Esophagus muscularis mucosa (tissue), 4 donors: Measurements from ENCODE around the gene CHAC1. TPM values are rescaled to one million over a fixed set of nuclear protein-coding genes. Genes with fewer than 3 reads are reported as not detected.

Experiments used
- DNase-seq: peaks from one replicate; pipeline ENCODE4 v3.0.0-alpha.2; 2017; ENCODE audit errors: extremely low spot score
- H3K27ac ChIP-seq, 4 donors: fragments of 200-600 bp; sonication (generic); replicated peaks in 1 of 4; 1 replicate in 3 of 4; 2 replicates in 1 of 4; pipeline ENCODE4 v1.5.1; 2016 to 2019; ENCODE audit warnings: mild to moderate bottlenecking in 1 of 4
- H3K27me3 ChIP-seq, 4 donors: fragments of 200-600 bp; sonication (generic); one replicate each; pipeline versions ENCODE4 v1.5.1 to v1.6.0; 2016 to 2019
- H3K36me3 ChIP-seq, 4 donors: fragments of 200-600 bp; sonication (generic); one replicate each; pipeline ENCODE4 v1.5.1; 2016 to 2019
- H3K4me1 ChIP-seq, 4 donors: fragments of 200-600 bp; sonication (generic); one replicate each; pipeline ENCODE4 v1.5.1; 2016 to 2019
- H3K4me3 ChIP-seq, 4 donors: fragments of 200-600 bp; sonication (generic); 1 replicate in 2 of 4; 2 replicates in 2 of 4; pipeline ENCODE4 v1.5.1; 2016 to 2019; ENCODE audit warnings: mild to moderate bottlenecking in 4 of 4, moderate library complexity in 1 of 4
- H3K9me3 ChIP-seq, 4 donors: fragments of 200-600 bp; sonication (generic); 1 replicate in 3 of 4; 2 replicates in 1 of 4; pipeline ENCODE4 v1.5.1; 2016 to 2019
- CTCF ChIP-seq, 3 experiments: fragments of 200-600 bp in 2 of 3; fragments of 450-650 bp in 1 of 3; sonication (generic) in 2 of 3; IDR thresholded peaks; one replicate each; pipeline ENCODE4 v1.5.1; 2017 to 2019; ENCODE audit warnings: antibody characterized with exemption in 3 of 3, mild to moderate bottlenecking in 2 of 3, moderate library complexity in 1 of 3
- EP300 ChIP-seq: sonication (generic); formaldehyde crosslinking; IDR thresholded peaks from one replicate; pipeline ENCODE4 v1.6.1; 2017; ENCODE audit warnings: antibody characterized with exemption
- POLR2A ChIP-seq: fragments of 450-650 bp; IDR thresholded peaks from one replicate; pipeline ENCODE4 v1.6.1; 2017; ENCODE audit warnings: antibody characterized with exemption, moderate library complexity, mild to moderate bottlenecking, low read depth
- POLR2AphosphoS5 ChIP-seq, 2 donors: sonication (generic); formaldehyde crosslinking; IDR thresholded peaks; one replicate each; pipeline ENCODE4 v1.6.1; 2017; ENCODE audit warnings: antibody characterized with exemption in 2 of 2
- WGBS: methylation state at CpG from one replicate; pipeline ENCODE4 v1.1.5; 2018; 5-methylcytosine and 5-hydroxymethylcytosine counted together
- intact Hi-C: fragments of 100-400 bp; cut with DNase I; formaldehyde crosslinking; loops from one replicate; pipeline ENCODE4 v1.15.1; 2023
- total RNA-seq, 4 donors: library from RNA; depleted of rRNA; stranded (reverse); fragments of >200 nt; gene quantifications; one replicate each; pipeline versions ENCODE4 v1.1.0 to v1.2.1, GENCODE V29; 2016

Gene CHAC1
- total RNA-seq, 4 donors from 2014 or later, result 0.66 to 3.6 (median 1.3) TPM

DNA sequence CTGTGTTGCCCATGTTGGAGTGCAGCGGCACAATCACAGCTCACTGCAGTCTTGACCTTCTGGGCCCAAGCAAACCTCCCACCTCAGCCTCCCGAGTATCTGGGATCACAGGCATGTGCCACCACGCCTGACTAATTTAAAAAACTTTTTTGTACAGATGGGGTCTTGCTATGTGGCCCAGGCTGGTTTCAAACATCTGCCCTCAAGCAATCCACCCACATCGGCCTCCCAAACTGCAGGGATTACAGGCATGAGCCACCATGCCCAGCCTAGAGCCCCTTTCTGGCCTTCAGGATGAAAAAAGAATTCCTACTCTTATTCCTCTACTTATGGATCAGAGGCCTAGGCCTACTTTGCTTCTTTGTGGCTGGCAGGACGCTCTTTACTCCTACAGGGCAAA lies 39.6 kb downstream of the CHAC1 start:
- no peak overlapping the region for H3K4me3 ChIP-seq
- peaks cover 0 to 24% (median 18%) of the 10 kb centered on the region in 4 donors for H3K4me1 ChIP-seq
- WGBS, result 69% methylated on average over 5 of the region's 5 CpGs
- no peak for TF ChIP-seq POLR2AphosphoS5 (IDR thresholded peaks at IDR 0.05)
- TF ChIP-seq EP300, result no peak
- TF ChIP-seq CTCF (IDR thresholded peaks at IDR 0.05), result no peak
- TF ChIP-seq POLR2A, result no peak
- H3K27me3 ChIP-seq, result no peaks in the 10 kb centered on the region
- intact Hi-C loops, result no loop called here
- H3K9me3 ChIP-seq, result no peaks in the 10 kb centered on the region
- no peak for DNase-seq
- peaks cover 23 to 61% (median 45%) of the 10 kb centered on the region in 4 donors for H3K36me3 ChIP-seq
- peak overlapping the region; percentile 12 to 28 (median 19) for H3K27ac ChIP-seq

- peaks cover 29 to 67% (median 52%) of the 10 kb centered on the region in 4 donors for H3K36me3 ChIP-seq
- intact Hi-C loops, result no loop called here
- TF ChIP-seq POLR2AphosphoS5 (IDR thresholded peaks at IDR 0.05) (no peak), POLR2A (no peak), EP300 (no peak), CTCF (IDR thresholded peaks at IDR 0.05) (no peak)
- H3K27ac ChIP-seq, result no peak overlapping the region
- peaks cover 0 to 24% (median 18%) of the 10 kb centered on the region in 4 donors for H3K4me1 ChIP-seq
- H3K4me3 ChIP-seq, result no peak overlapping the region
- WGBS, result 94% methylated on average over 3 of the region's 3 CpGs
- DNase-seq, result no peak
- no peaks in the 10 kb centered on the region for H3K27me3 ChIP-seq
- H3K9me3 ChIP-seq, result no peaks in the 10 kb centered on the region
Measured at GRCh38 chr15:40995656-40996055, 42.4 kb downstream of the CHAC1 start.

GRCh38 chr15:40999190-40999589 lies 45.9 kb downstream of the CHAC1 start:
- H3K4me1 ChIP-seq, result peaks cover 0 to 8% (median 7%) of the 10 kb centered on the region in 4 donors
- DNase-seq, result no peak
- no peaks in the 10 kb centered on the region for H3K27me3 ChIP-seq
- no peak overlapping the region for H3K27ac ChIP-seq
- intact Hi-C loops, result no loop called here
- H3K36me3 ChIP-seq, result peaks cover 29 to 70% (median 52%) of the 10 kb centered on the region in 4 donors
- H3K9me3 ChIP-seq, result no peaks in the 10 kb centered on the region
- no peak overlapping the region for H3K4me3 ChIP-seq
- 93% methylated on average over 4 of the region's 4 CpGs for WGBS
- TF ChIP-seq POLR2A (no peak), EP300 (no peak), CTCF (IDR thresholded peaks at IDR 0.05) (no peak), POLR2AphosphoS5 (IDR thresholded peaks at IDR 0.05) (no peak)

GRCh38 chr15:41001524-41002214 lies 48.4 kb downstream of the CHAC1 start:
- Histone ChIP-seq H3K27me3 (no peaks in the 10 kb centered on the region), H3K9me3 (no peaks in the 10 kb centered on the region), H3K4me1 (peaks cover 0 to 10% (median 7%) of the 10 kb centered on the region in 4 donors), H3K4me3 (no peak overlapping the region), H3K36me3 (peaks cover 16 to 60% (median 41%) of the 10 kb centered on the region in 4 donors), H3K27ac (no peak overlapping the region)
- no peak for DNase-seq
- 63% methylated on average over 5 of the region's 5 CpGs for WGBS
- intact Hi-C loops, result no loop called here
- TF ChIP-seq CTCF (IDR thresholded peaks at IDR 0.05), result no peak
- TF ChIP-seq POLR2A, result no peak
